ENCODE results near the gene STARD9.

DNA sequence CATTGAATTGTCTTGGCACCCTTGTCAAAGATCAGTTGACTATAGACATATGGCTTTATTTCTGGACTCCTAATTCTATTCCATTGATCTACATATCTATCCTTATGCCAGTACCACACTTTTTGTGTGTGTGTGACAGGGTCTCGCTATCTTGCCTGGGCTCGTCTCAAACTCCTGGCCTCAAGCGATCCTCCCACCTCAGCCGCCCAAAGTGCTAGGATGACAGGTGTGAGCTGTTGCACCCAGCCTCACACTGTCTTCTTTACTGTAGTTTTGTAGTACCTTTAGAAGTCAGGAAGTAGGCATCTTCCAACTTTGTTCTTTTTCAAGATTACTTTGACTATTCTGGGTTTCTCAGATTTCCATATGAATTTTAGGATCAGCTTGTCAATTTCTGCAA is 137.2 kb downstream of the STARD9 start:
- TF ChIP-seq, protein P1, sequence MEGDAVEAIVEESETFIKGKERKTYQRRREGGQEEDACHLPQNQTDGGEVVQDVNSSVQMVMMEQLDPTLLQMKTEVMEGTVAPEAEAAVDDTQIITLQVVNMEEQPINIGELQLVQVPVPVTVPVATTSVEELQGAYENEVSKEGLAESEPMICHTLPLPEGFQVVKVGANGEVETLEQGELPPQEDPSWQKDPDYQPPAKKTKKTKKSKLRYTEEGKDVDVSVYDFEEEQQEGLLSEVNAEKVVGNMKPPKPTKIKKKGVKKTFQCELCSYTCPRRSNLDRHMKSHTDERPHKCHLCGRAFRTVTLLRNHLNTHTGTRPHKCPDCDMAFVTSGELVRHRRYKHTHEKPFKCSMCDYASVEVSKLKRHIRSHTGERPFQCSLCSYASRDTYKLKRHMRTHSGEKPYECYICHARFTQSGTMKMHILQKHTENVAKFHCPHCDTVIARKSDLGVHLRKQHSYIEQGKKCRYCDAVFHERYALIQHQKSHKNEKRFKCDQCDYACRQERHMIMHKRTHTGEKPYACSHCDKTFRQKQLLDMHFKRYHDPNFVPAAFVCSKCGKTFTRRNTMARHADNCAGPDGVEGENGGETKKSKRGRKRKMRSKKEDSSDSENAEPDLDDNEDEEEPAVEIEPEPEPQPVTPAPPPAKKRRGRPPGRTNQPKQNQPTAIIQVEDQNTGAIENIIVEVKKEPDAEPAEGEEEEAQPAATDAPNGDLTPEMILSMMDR (IDR thresholded peaks at IDR 0.05 in 2 of 3, conservative IDR thresholded peaks at IDR 0.05 in 1 of 3; ENCODE audit: insufficient read depth in 2 of 3, low read depth in 1 of 3, low read length in 3 of 3), result no peak
- TF ChIP-seq TAF15 (IDR thresholded peaks at IDR 0.05; ENCODE audit: low read depth, low read length) (no peak), ZBTB1 (CRISPR knock-in tag; IDR thresholded peaks at IDR 0.05; ENCODE audit: borderline replicate concordance, low read depth) (no peak), TBL1XR1 (IDR thresholded peaks at IDR 0.05; ENCODE audit: low read length in 2 of 2) (no peak), RUNX1 (IDR thresholded peaks at IDR 0.05; ENCODE audit: low read depth) (no peak), SRSF9 (IDR thresholded peaks at IDR 0.05; ENCODE audit: borderline replicate concordance, low read depth, low read length) (no peak), ZNF12 (CRISPR knock-in tag; IDR thresholded peaks at IDR 0.05) (no peak), JUNB (CRISPR knock-in tag; conservative IDR thresholded peaks at IDR 0.05) (no peak)
- TF ChIP-seq, protein P2, sequence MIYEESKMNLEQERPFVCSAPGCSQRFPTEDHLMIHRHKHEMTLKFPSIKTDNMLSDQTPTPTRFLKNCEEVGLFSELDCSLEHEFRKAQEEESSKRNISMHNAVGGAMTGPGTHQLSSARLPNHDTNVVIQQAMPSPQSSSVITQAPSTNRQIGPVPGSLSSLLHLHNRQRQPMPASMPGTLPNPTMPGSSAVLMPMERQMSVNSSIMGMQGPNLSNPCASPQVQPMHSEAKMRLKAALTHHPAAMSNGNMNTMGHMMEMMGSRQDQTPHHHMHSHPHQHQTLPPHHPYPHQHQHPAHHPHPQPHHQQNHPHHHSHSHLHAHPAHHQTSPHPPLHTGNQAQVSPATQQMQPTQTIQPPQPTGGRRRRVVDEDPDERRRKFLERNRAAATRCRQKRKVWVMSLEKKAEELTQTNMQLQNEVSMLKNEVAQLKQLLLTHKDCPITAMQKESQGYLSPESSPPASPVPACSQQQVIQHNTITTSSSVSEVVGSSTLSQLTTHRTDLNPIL (CRISPR knock-in tag; IDR thresholded peaks at IDR 0.05), result no peak
